Iris pigment epithelial cell (primary cell): ENCODE data around the gene SLC6A12.
A peak's percentile ranks its signal among the peaks of the same experiment; 100 is the strongest.
"Not testable (repeated sequence)": the region's sequence is repeated elsewhere in the genome, so short reads cannot be mapped to it uniquely, and the experiment has no call there.

Experiments used
- DNase-seq: peaks from one replicate; pipeline ENCODE4 v3.0.0-alpha.2; 2011; ENCODE audit warnings: low read depth

The SLC6A12 gene

GRCh38 chr12:214003-214741 is at the start of gene SLC6A12:
SLC6A12 (minus strand) TSS chr12:214157; CDS start chr12:209986, 4,171 bp downstream.
- DNase-seq, result no peak

GRCh38 chr12:263574-263973 is 49.6 kb upstream of the SLC6A12 start:
- DNase-seq, result peak; percentile 71

GRCh38 chr12:262817-263216 is 48.9 kb upstream of the SLC6A12 start, which contains the start of gene SLC6A13:
SLC6A13 (minus strand) TSS chr12:262836; CDS start chr12:260052, 2,784 bp downstream.
- DNase-seq, result peak; percentile 11

GRCh38 chr12:262113-262512 is 48.2 kb upstream of the SLC6A12 start:
- DNase-seq, result no peak

GRCh38 chr12:257521-258321 is 43.8 kb upstream of the SLC6A12 start:
- no peak for DNase-seq

- no peak for DNase-seq
These were observed 43.0 kb upstream of the SLC6A12 start for GRCh38 chr12:256958-257357.

GRCh38 chr12:256225-256624 is 42.3 kb upstream of the SLC6A12 start:
- no peak for DNase-seq

GRCh38 chr12:254912-255311 is 41.0 kb upstream of the SLC6A12 start:
- no peak for DNase-seq

GRCh38 chr12:254039-254438 is 40.1 kb upstream of the SLC6A12 start:
- DNase-seq, result no peak

- no peak for DNase-seq
These were observed 39.3 kb upstream of the SLC6A12 start for GRCh38 chr12:253116-253831.

- no peak for DNase-seq
These were observed 38.7 kb upstream of the SLC6A12 start for GRCh38 chr12:252636-253035.

- DNase-seq, result no peak
These were observed 33.3 kb upstream of the SLC6A12 start for GRCh38 chr12:247271-247670.

GRCh38 chr12:243381-243780 is 29.4 kb upstream of the SLC6A12 start:
- DNase-seq, result no peak

- DNase-seq, result no peak
These were observed 28.5 kb upstream of the SLC6A12 start for GRCh38 chr12:242496-242895.

- no peak for DNase-seq
These were observed 27.3 kb upstream of the SLC6A12 start for GRCh38 chr12:241266-241665.

GRCh38 chr12:240566-240965 is 26.6 kb upstream of the SLC6A12 start:
- DNase-seq, result no peak

GRCh38 chr12:238736-239398 is 24.9 kb upstream of the SLC6A12 start:
- DNase-seq, result no peak

- DNase-seq, result no peak
These were observed 24.2 kb upstream of the SLC6A12 start for GRCh38 chr12:238116-238515.

- DNase-seq, result no peak
These were observed 23.3 kb upstream of the SLC6A12 start for GRCh38 chr12:237026-237815.

- DNase-seq, result no peak
These were observed 22.5 kb upstream of the SLC6A12 start for GRCh38 chr12:236445-236844.

GRCh38 chr12:235967-236366 is 22.0 kb upstream of the SLC6A12 start:
- DNase-seq, result not testable (repeated sequence)
